GM12872 (cell line): Measurements from ENCODE around the gene ITGB6.

Experiments used
- CTCF ChIP-seq: IDR thresholded peaks from 3 replicates; pipeline ENCODE4 v1.5.1; 2011; ENCODE audit warnings: low read depth, mild to moderate bottlenecking, low read length, moderate library complexity; ENCODE audit not compliant: insufficient read depth

Gene ITGB6

GRCh38 chr2:160174322-160174721 lies 25.8 kb downstream of the ITGB6 start:
- no peak for TF ChIP-seq CTCF

GRCh38 chr2:160169988-160170387 lies 30.1 kb downstream of the ITGB6 start:
- TF ChIP-seq CTCF: no peak

GRCh38 chr2:160169471-160169870 lies 30.6 kb downstream of the ITGB6 start:
- no peak for TF ChIP-seq CTCF

- no peak for TF ChIP-seq CTCF
Observed at GRCh38 chr2:160168878-160169277, 31.2 kb downstream of the ITGB6 start.

- no peak for TF ChIP-seq CTCF
Observed at GRCh38 chr2:160167089-160167740, 32.9 kb downstream of the ITGB6 start.

- TF ChIP-seq CTCF: no peak
Observed at GRCh38 chr2:160165996-160166395, 34.1 kb downstream of the ITGB6 start.

GRCh38 chr2:160165081-160165480 lies 35.0 kb downstream of the ITGB6 start:
- no peak for TF ChIP-seq CTCF
